ENCODE measurements around the gene COL10A1. TPM values are rescaled to one million over a fixed set of nuclear protein-coding genes. Genes with fewer than 3 reads are reported as not detected.

COL10A1 gene
- polyA plus RNA-seq, 1 donor (not counting 4 experiments of a cell fraction or from before 2014, with no cell fraction given): not detected

DNA sequence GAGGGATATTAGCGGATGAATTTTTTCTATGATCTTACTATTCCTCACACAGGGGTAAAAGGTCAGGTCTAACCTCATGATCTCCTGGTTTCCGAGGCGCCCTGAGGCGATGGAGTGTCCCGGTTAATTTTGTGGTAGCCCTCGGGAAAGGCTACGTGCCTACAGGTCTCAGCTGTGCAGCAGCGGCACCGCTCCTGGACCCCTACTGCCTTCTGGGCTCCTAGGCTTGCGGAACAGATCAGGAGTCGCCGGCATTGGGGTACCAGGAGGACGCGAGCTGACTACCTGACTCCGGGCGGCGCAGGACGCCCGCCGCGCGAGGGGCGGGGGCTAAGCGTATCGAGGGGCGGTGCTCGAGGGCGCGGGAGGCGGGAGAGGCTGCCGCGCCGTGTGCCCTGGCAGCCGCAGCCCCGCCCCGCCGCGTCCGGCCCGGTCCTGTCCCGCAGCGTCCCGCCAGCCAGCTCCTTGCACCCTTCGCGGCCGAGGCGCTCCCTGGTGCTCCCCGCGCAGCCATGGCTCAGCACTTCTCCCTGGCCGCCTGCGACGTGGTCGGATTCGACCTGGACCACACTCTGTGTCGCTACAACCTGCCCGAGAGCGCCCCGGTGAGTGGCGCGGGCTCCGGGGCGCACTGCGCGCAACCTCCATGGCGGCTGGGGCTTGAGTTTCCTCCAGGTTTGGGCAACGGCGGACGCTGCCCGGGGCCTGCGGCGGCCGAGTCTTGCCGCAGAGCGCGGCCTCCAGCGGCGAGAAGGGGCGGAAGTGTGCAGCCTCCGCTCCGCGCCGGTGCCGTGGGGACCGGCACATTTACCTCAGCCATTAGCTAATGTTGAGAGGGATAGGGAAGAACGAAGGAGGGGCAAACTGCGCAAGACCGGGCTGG lies 25.3 kb downstream of the COL10A1 start, which contains the start of gene NT5DC1:
NT5DC1 (plus strand) TSS at position 435 of the 883 bp plus-strand sequence; CDS start at position 513, 78 bp downstream.
- DNase-seq (ENCODE audit: low read depth, low spot score): no peak
- peak within 1 kb of the TSS; percentile 80 to 86 (median 82) for H3K4me3 ChIP-seq (ENCODE audit: control insufficient read depth in 2 of 3, extremely low read depth in 1 of 3, insufficient read depth in 2 of 3, low read depth in 1 of 3, low read length in 3 of 3)
- TF ChIP-seq, protein P1, sequence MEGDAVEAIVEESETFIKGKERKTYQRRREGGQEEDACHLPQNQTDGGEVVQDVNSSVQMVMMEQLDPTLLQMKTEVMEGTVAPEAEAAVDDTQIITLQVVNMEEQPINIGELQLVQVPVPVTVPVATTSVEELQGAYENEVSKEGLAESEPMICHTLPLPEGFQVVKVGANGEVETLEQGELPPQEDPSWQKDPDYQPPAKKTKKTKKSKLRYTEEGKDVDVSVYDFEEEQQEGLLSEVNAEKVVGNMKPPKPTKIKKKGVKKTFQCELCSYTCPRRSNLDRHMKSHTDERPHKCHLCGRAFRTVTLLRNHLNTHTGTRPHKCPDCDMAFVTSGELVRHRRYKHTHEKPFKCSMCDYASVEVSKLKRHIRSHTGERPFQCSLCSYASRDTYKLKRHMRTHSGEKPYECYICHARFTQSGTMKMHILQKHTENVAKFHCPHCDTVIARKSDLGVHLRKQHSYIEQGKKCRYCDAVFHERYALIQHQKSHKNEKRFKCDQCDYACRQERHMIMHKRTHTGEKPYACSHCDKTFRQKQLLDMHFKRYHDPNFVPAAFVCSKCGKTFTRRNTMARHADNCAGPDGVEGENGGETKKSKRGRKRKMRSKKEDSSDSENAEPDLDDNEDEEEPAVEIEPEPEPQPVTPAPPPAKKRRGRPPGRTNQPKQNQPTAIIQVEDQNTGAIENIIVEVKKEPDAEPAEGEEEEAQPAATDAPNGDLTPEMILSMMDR (optimal IDR thresholded peaks at IDR 0.05 in 1 of 3, IDR thresholded peaks at IDR 0.05 in 1 of 3, conservative IDR thresholded peaks at IDR 0.05 in 1 of 3; ENCODE audit: extremely low read depth in 1 of 3, insufficient read depth in 2 of 3, low read length in 3 of 3): peak; percentile 1 to 42 (median 24)
- no peak for TF ChIP-seq EZH2 (IDR thresholded peaks at IDR 0.05; ENCODE audit: low read length)
- H4K20me1 ChIP-seq (ENCODE audit: control insufficient read depth, extremely low read depth, insufficient read depth, low read length): no peaks in the 10 kb centered on the region
- FAIRE-seq: no peak
- peaks cover 0 to 4% of the 10 kb centered on the region in 2 experiments for H3K36me3 ChIP-seq (ENCODE audit: control insufficient read depth in 2 of 2, extremely low read depth in 1 of 2, insufficient read depth in 2 of 2, low read length in 2 of 2)
- no peaks in the 10 kb centered on the region for H3K9me1 ChIP-seq (ENCODE audit: control insufficient read depth, extremely low read depth, insufficient read depth, low read length)
- H3K27ac ChIP-seq (ENCODE audit: control insufficient read depth, insufficient read depth, low read length): peak within 1 kb of the TSS; percentile 74
- peak within 1 kb of the TSS; percentile 98 for H2AFZ ChIP-seq (ENCODE audit: control insufficient read depth, low read length)
- H3K27me3 ChIP-seq (ENCODE audit: control insufficient read depth, extremely low read depth, insufficient read depth, low read length): no peaks in the 10 kb centered on the region
- H3K9ac ChIP-seq (ENCODE audit: control insufficient read depth, extremely low read depth, insufficient read depth, low read length): peak within 1 kb of the TSS; percentile 88
- peaks cover 15% of the 10 kb centered on the region for H3K79me2 ChIP-seq (ENCODE audit: control insufficient read depth, insufficient read depth, low read length)
- no peaks in the 10 kb centered on the region for H3K9me3 ChIP-seq (ENCODE audit: control insufficient read depth, low read depth, low read length)
- dilution Hi-C loops (cut with MboI; ENCODE audit: extremely low pct_ligation_motif_present, low sequenced_read_pairs): no loop called here
- H3K4me2 ChIP-seq (ENCODE audit: control insufficient read depth, extremely low read depth, insufficient read depth, low read depth, low read length): peak within 1 kb of the TSS; percentile 78
- peaks cover 9% of the 10 kb centered on the region for H3K4me1 ChIP-seq (ENCODE audit: control insufficient read depth, extremely low read depth, insufficient read depth, low read length)

DNA sequence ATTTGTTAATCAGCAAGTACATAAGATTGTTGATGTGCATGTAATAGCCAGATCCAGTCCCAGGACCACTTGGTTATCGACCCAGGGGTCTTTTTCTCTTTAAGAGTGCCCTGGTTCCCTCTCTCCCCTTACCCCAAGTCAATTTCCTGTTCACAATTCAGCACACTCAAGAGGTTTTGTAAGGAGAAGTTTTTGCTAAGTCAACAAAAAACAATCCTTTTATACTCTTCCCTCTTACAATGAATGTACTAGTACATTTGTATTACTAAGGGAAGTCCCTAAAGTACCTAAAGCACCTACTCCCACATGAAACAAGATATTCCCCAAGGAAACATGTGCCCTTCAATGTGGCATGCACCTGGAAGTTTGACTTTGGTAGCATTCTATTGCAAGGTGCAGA lies 26.9 kb downstream of the COL10A1 start:
- dilution Hi-C loops (cut with MboI; ENCODE audit: extremely low pct_ligation_motif_present, low sequenced_read_pairs): no loop called here

More for the DNA sequence above, 26.9 kb downstream of the COL10A1 start:
- no peaks in the 10 kb centered on the region for H4K20me1 ChIP-seq (ENCODE audit: control insufficient read depth, extremely low read depth, insufficient read depth, low read length)
- no peak overlapping the region for H2AFZ ChIP-seq (ENCODE audit: control insufficient read depth, low read length)
- no peaks in the 10 kb centered on the region for H3K9me3 ChIP-seq (ENCODE audit: control insufficient read depth, low read depth, low read length)
- H3K27ac ChIP-seq (ENCODE audit: control insufficient read depth, insufficient read depth, low read length): no peak overlapping the region
- no peaks in the 10 kb centered on the region for H3K27me3 ChIP-seq (ENCODE audit: control insufficient read depth, extremely low read depth, insufficient read depth, low read length)
- H3K36me3 ChIP-seq (ENCODE audit: control insufficient read depth in 2 of 2, extremely low read depth in 1 of 2, insufficient read depth in 2 of 2, low read length in 2 of 2): peaks cover 0 to 4% of the 10 kb centered on the region in 2 experiments
- no peak overlapping the region for H3K9ac ChIP-seq (ENCODE audit: control insufficient read depth, extremely low read depth, insufficient read depth, low read length)
- DNase-seq (ENCODE audit: low read depth, low spot score): no peak
- H3K4me1 ChIP-seq (ENCODE audit: control insufficient read depth, extremely low read depth, insufficient read depth, low read length): peaks cover 8% of the 10 kb centered on the region
- no peak overlapping the region for H3K4me3 ChIP-seq (ENCODE audit: control insufficient read depth in 2 of 3, extremely low read depth in 1 of 3, insufficient read depth in 2 of 3, low read depth in 1 of 3, low read length in 3 of 3)
- H3K4me2 ChIP-seq (ENCODE audit: control insufficient read depth, extremely low read depth, insufficient read depth, low read depth, low read length): no peak overlapping the region
- H3K79me2 ChIP-seq (ENCODE audit: control insufficient read depth, insufficient read depth, low read length): peaks cover 14% of the 10 kb centered on the region
- TF ChIP-seq, protein P1 (optimal IDR thresholded peaks at IDR 0.05 in 1 of 3, IDR thresholded peaks at IDR 0.05 in 1 of 3, conservative IDR thresholded peaks at IDR 0.05 in 1 of 3; ENCODE audit: extremely low read depth in 1 of 3, insufficient read depth in 2 of 3, low read length in 3 of 3): no peak
- TF ChIP-seq EZH2 (IDR thresholded peaks at IDR 0.05; ENCODE audit: low read length): no peak
- no peak for FAIRE-seq
- no peaks in the 10 kb centered on the region for H3K9me1 ChIP-seq (ENCODE audit: control insufficient read depth, extremely low read depth, insufficient read depth, low read length)
